H1 (cell line): ENCODE measurements around the gene CACNA1D. TPM values are rescaled to one million over a fixed set of nuclear protein-coding genes. Genes with fewer than 3 reads are reported as not detected.
A peak's percentile ranks its signal among the peaks of the same experiment; 100 is the strongest.

Source experiments
- CTCF ChIA-PET: fragments of 300-600 bp; sonication (Branson Sonifier 250); formaldehyde crosslinking; loops from one replicate; lab custom pipeline; 2021; ENCODE audit not compliant: partially characterized antibody; lab: Charles Lee
- POLR2A ChIA-PET: fragments of 300-600 bp; sonication (Branson Sonifier 250); formaldehyde crosslinking; loops from one replicate; lab custom pipeline; 2021; ENCODE audit warnings: inconsistent platforms; ENCODE audit not compliant: partially characterized antibody; lab: Charles Lee
- DNase-seq, 2 experiments: peaks; one replicate each; pipeline versions ENCODE4 v3.0.0 to v3.0.0-alpha.2; 2010 to 2022; ENCODE audit warnings: low spot score in 2 of 2, low read depth in 1 of 2, mixed read lengths in 1 of 2
- FAIRE-seq: peaks from 2 replicates; lab custom pipeline; 2011; peaks lifted over from hg19 to GRCh38; lab: Jason Lieb, UNC
- H2AFZ ChIP-seq: 2 replicates; pipeline ENCODE4 v1.8.1; 2012; ENCODE audit warnings: low read length, inconsistent platforms
- H2AK5ac ChIP-seq: 2 replicates; pipeline ENCODE4 v1.6.1; 2013; ENCODE audit warnings: low read depth, low read length
- H2BK120ac ChIP-seq: replicated peaks from 2 replicates; pipeline ENCODE3; 2013; ENCODE audit warnings: low read depth, low read length, inconsistent platforms
- H2BK12ac ChIP-seq: 2 replicates; pipeline ENCODE4 v1.6.1; 2013; ENCODE audit warnings: low read depth, low read length
- H2BK15ac ChIP-seq: 2 replicates; pipeline ENCODE4 v1.6.1; 2013; ENCODE audit warnings: low read length
- H2BK20ac ChIP-seq: 2 replicates; pipeline ENCODE4 v1.6.1; 2013; ENCODE audit warnings: low read length
- H2BK5ac ChIP-seq: 2 replicates; pipeline ENCODE4 v1.6.1; 2013; ENCODE audit warnings: low read depth, low read length
- H3K14ac ChIP-seq: 2 replicates; pipeline ENCODE4 v1.6.1; 2013; ENCODE audit warnings: inconsistent platforms; ENCODE audit not compliant: insufficient read length
- H3K18ac ChIP-seq: 2 replicates; pipeline ENCODE4 v1.6.1; 2013; ENCODE audit warnings: low read length; ENCODE audit errors: extremely low read depth
- H3K23ac ChIP-seq: 2 replicates; pipeline ENCODE4 v1.6.1; 2013; ENCODE audit warnings: inconsistent platforms; ENCODE audit not compliant: insufficient read length
- H3K23me2 ChIP-seq: 2 replicates; pipeline ENCODE4 v1.6.1; 2013; ENCODE audit warnings: low read depth, low read length
- H3K27ac ChIP-seq: 2 replicates; pipeline ENCODE4 v1.6.1; 2011; ENCODE audit warnings: low read depth, low read length, inconsistent platforms
- H3K27me3 ChIP-seq, 4 experiments: replicated peaks in 1 of 4; 1 replicate in 1 of 4; 2 replicates in 3 of 4; pipeline versions ENCODE4 v1.6.1 to v1.8.1; 2011 to 2013; ENCODE audit warnings: low read length in 3 of 4, mild to moderate bottlenecking in 3 of 4, inconsistent platforms in 2 of 4, mixed read lengths in 2 of 4, moderate library complexity in 1 of 4; ENCODE audit not compliant: control insufficient read depth in 3 of 4, insufficient read depth in 3 of 4; ENCODE audit errors: extremely low read depth in 1 of 4
- H3K36me3 ChIP-seq, 4 experiments: 2 replicates each; pipeline versions ENCODE4 v1.6.1 to v1.8.1; 2011 to 2013; ENCODE audit warnings: mild to moderate bottlenecking in 4 of 4, low read length in 3 of 4, moderate library complexity in 2 of 4, control low read depth in 1 of 4, inconsistent platforms in 1 of 4; ENCODE audit not compliant: insufficient read depth in 4 of 4, control insufficient read depth in 2 of 4
- H3K4ac ChIP-seq: replicated peaks from 2 replicates; pipeline ENCODE3; 2013; ENCODE audit warnings: low read length, low read depth, mixed read lengths, inconsistent platforms; ENCODE audit not compliant: insufficient read length
- H3K4me1 ChIP-seq, 4 experiments: replicated peaks in 1 of 4; 1 replicate in 1 of 4; 2 replicates in 3 of 4; pipeline versions ENCODE4 v1.6.1 to v1.8.1; 2011 to 2013; ENCODE audit warnings: low read length in 3 of 4, inconsistent platforms in 2 of 4, mixed read lengths in 1 of 4; ENCODE audit not compliant: insufficient read depth in 4 of 4, control insufficient read depth in 3 of 4
- H3K4me2 ChIP-seq, 2 experiments: 2 replicates each; pipeline versions ENCODE4 v1.6.1 to v1.8.1; 2011 to 2013; ENCODE audit warnings: low read depth in 2 of 2, low read length in 2 of 2, control low read depth in 1 of 2, inconsistent platforms in 1 of 2, mild to moderate bottlenecking in 1 of 2; ENCODE audit not compliant: insufficient read depth in 1 of 2
- H3K4me3 ChIP-seq, 4 experiments: fragments of 200-600, 300-600 bp in 1 of 4; sonication (generic), shearing (Covaris generic), sonication (Bioruptor Twin) in 1 of 4; 2 replicates each; pipeline versions ENCODE4 v1.5.1 to v1.8.1; 2011 to 2016; ENCODE audit warnings: low read length in 4 of 4, low read depth in 3 of 4, control low read depth in 2 of 4, inconsistent platforms in 2 of 4, mild to moderate bottlenecking in 2 of 4, mixed read lengths in 1 of 4, moderate library complexity in 1 of 4; ENCODE audit not compliant: insufficient read depth in 2 of 4; ENCODE audit errors: extremely low read depth in 1 of 4
- H3K56ac ChIP-seq: replicated peaks from 2 replicates; pipeline ENCODE3; 2013; ENCODE audit warnings: low read depth, mild to moderate bottlenecking, mixed read lengths, low read length, inconsistent platforms; ENCODE audit not compliant: insufficient read length
- H3K79me1 ChIP-seq: 2 replicates; pipeline ENCODE4 v1.6.1; 2013; ENCODE audit warnings: low read depth, low read length, control low read depth
- H3K79me2 ChIP-seq, 2 experiments: 2 replicates each; pipeline versions ENCODE4 v1.6.1 to v1.8.1; 2012 to 2013; ENCODE audit warnings: low read length in 2 of 2, mild to moderate bottlenecking in 2 of 2, inconsistent platforms in 1 of 2; ENCODE audit not compliant: insufficient read depth in 2 of 2, control insufficient read depth in 1 of 2
- H3K9ac ChIP-seq, 4 experiments: replicated peaks in 1 of 4; 1 replicate in 1 of 4; 2 replicates in 3 of 4; pipeline versions ENCODE4 v1.6.1 to v1.8.1; 2011 to 2013; ENCODE audit warnings: low read depth in 3 of 4, low read length in 3 of 4, control low read depth in 2 of 4, mild to moderate bottlenecking in 2 of 4, moderate library complexity in 2 of 4, inconsistent platforms in 1 of 4; ENCODE audit errors: extremely low read depth in 1 of 4
- H3K9me3 ChIP-seq, 2 experiments: 2 replicates each; pipeline versions ENCODE4 v1.6.1 to v1.8.1; 2012 to 2013; ENCODE audit warnings: mild to moderate bottlenecking in 2 of 2, moderate library complexity in 2 of 2, control low read depth in 1 of 2, inconsistent platforms in 1 of 2, low read depth in 1 of 2, low read length in 1 of 2, mixed read lengths in 1 of 2; ENCODE audit not compliant: insufficient read depth in 2 of 2
- H4K20me1 ChIP-seq, 2 experiments: replicated peaks in 1 of 2; 2 replicates each; pipeline versions ENCODE3 to v1.8.1; 2011 to 2013; ENCODE audit warnings: inconsistent platforms in 2 of 2, low read length in 2 of 2, mild to moderate bottlenecking in 1 of 2; ENCODE audit not compliant: insufficient read depth in 2 of 2, control insufficient read depth in 1 of 2
- H4K5ac ChIP-seq: 2 replicates; pipeline ENCODE4 v1.6.1; 2013; ENCODE audit warnings: low read length, low read depth, mixed read lengths, inconsistent platforms; ENCODE audit not compliant: insufficient read length
- H4K8ac ChIP-seq: 2 replicates; pipeline ENCODE4 v1.8.0; 2013; ENCODE audit warnings: mild to moderate bottlenecking, moderate library complexity, low read length, inconsistent platforms; ENCODE audit not compliant: insufficient read depth; ENCODE audit errors: extremely low read depth
- H4K91ac ChIP-seq: replicated peaks from 2 replicates; pipeline ENCODE3; 2013; ENCODE audit warnings: low read length, mixed read lengths, inconsistent platforms; ENCODE audit not compliant: insufficient read length
- ATF3 ChIP-seq: IDR thresholded peaks from 2 replicates; pipeline ENCODE4 v1.6.1; 2011; ENCODE audit warnings: low read depth, mild to moderate bottlenecking, low read length; ENCODE audit not compliant: insufficient read depth
- USF2 ChIP-seq: IDR thresholded peaks from 2 replicates; pipeline ENCODE4 v1.6.1; 2011; ENCODE audit warnings: low read length, improper control_type of control experiment
- YY1 ChIP-seq: IDR thresholded peaks from 2 replicates; pipeline ENCODE4 v1.6.1; 2011; ENCODE audit warnings: low read depth, mild to moderate bottlenecking, low read length
- WGBS, 2 experiments: shearing (Covaris generic) in 1 of 2; methylation state at CpG; one replicate each; pipeline versions ENCODE4 v1.1.6 to v1.1.7; 2013 to 2015; ENCODE audit warnings: low lambda C conversion rate in 2 of 2, mixed read lengths in 2 of 2, inconsistent platforms in 1 of 2, low coverage in 1 of 2, missing lambda C conversion rate in 1 of 2; ENCODE audit not compliant: insufficient replicate concordance in 2 of 2, insufficient coverage in 1 of 2, insufficient read length in 1 of 2; ENCODE audit errors: extremely low coverage in 1 of 2, missing lambda C conversion rate in 1 of 2; 5-methylcytosine and 5-hydroxymethylcytosine counted together
- polyA plus RNA-seq, 7 experiments: library from polyadenylated mRNA; depleted of rRNA in 3 of 7; stranded (reverse) in 5 of 7; unstranded in 2 of 7; fragments of >200 nt in 5 of 7; fragments of 200-250 nt in 2 of 7; gene quantifications; 1 replicate in 5 of 7; 2 replicates in 1 of 7; 4 replicates in 1 of 7; pipeline versions ENCODE4 v1.2.1 to v1.2.3, GENCODE V29; 2011 to 2013; ENCODE audit warnings: missing spikeins in 2 of 7, mixed read lengths in 2 of 7
- total RNA-seq: library from RNA; stranded (reverse); fragmentation: NEBNext Ultra II Directional; extraction: Animal tissue kit (Norgen Biotek cat#: 25700); gene quantifications from 2 replicates; pipeline ENCODE4 v1.2.1, GENCODE V29; 2021

CACNA1D gene
- total and polyA plus RNA-seq, 2 of the 8 experiments (the other 6 are each of a cell fraction or from before 2014, with no cell fraction given): 2.0 to 2.9 TPM

- no peak overlapping the region for H3K18ac ChIP-seq
- no peak overlapping the region for H2AK5ac ChIP-seq
- H4K8ac ChIP-seq: no peak overlapping the region
- H2AFZ ChIP-seq: no peak overlapping the region
- H3K79me2 ChIP-seq: no peaks in the 10 kb centered on the region
- H3K4me3 ChIP-seq: no peak overlapping the region
- peaks cover 0 to 3% (median 1%) of the 10 kb centered on the region in 4 experiments; a peak in 4 of 7 replicates for H3K4me1 ChIP-seq
- no peak for FAIRE-seq
- TF ChIP-seq ATF3 (no peak), YY1 (no peak), USF2 (no peak)
- no peak overlapping the region for H2BK20ac ChIP-seq
- H3K27ac ChIP-seq: no peak overlapping the region
- H3K56ac ChIP-seq: no peak overlapping the region
- H2BK15ac ChIP-seq: no peak overlapping the region
- no peaks in the 10 kb centered on the region for H3K36me3 ChIP-seq
- H2BK12ac ChIP-seq: 0 out of 2 replicates have a peak overlapping the region, but pooled peaks have one; percentile 64
- 91% methylated on average over 3 of the region's 3 CpGs; no CpG with 5 or more reads in 1 of the 2 experiments for WGBS, 2 experiments
- no peak overlapping the region for H4K5ac ChIP-seq
- ChIA-PET POLR2A (no interaction called here), CTCF (interaction anchor here (1.4 kb wide), 1 partner anchor 50 kb away, joined by 3 read pairs; no protein-coding TSS in a partner anchor)
- H3K23me2 ChIP-seq: no peaks in the 10 kb centered on the region
- H3K4ac ChIP-seq: no peak overlapping the region
- H4K91ac ChIP-seq: no peak overlapping the region
- no peak for DNase-seq
- no peak overlapping the region for H3K23ac ChIP-seq
- no peak overlapping the region for H3K4me2 ChIP-seq
- no peaks in the 10 kb centered on the region for H3K9me3 ChIP-seq
- no peaks in the 10 kb centered on the region for H3K79me1 ChIP-seq
- H3K9ac ChIP-seq: no peak overlapping the region
- H2BK5ac ChIP-seq: no peak overlapping the region
- no peak overlapping the region for H3K14ac ChIP-seq
- no peaks in the 10 kb centered on the region for H3K27me3 ChIP-seq
- H4K20me1 ChIP-seq: no peaks in the 10 kb centered on the region
- no peak overlapping the region for H2BK120ac ChIP-seq
Observed at GRCh38 chr3:53581671-53582070, 87.3 kb downstream of the CACNA1D start.
